GM12875 (cell line): ENCODE data around the gene OR8G5.

Experiments used
- H3K4me3 ChIP-seq: one replicate; pipeline ENCODE4 v1.5.1; 2011; ENCODE audit warnings: low read depth, low read length, control low read depth
- TF ChIP-seq, protein P1 (sequence below): IDR thresholded peaks from 2 replicates; pipeline ENCODE4 v1.5.1; 2011; ENCODE audit warnings: low read depth, mild to moderate bottlenecking, control low read depth, inconsistent platforms, low read length, moderate library complexity, borderline replicate concordance; ENCODE audit not compliant: insufficient read depth

Gene OR8G5

DNA sequence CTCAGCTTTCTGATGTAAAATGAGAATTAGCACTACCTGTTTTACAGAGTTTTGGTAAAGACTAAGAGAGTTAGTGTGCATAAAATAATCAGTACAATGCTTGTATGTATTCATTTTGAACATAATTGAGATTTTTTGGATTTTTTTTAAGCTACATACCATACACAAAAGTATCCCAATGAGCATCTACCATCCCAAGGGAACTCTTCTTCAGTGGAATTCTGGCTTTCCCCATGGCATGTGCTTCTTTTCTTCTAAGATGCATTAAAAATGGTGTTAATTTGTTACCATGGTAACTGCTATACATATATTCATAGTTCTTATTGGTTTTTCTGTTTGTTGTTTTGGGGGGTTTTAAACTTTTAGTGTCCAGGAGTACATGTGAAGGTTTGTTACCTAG lies 39.8 kb downstream of the OR8G5 start:
- no peak overlapping the region for H3K4me3 ChIP-seq
- TF ChIP-seq, protein P1, sequence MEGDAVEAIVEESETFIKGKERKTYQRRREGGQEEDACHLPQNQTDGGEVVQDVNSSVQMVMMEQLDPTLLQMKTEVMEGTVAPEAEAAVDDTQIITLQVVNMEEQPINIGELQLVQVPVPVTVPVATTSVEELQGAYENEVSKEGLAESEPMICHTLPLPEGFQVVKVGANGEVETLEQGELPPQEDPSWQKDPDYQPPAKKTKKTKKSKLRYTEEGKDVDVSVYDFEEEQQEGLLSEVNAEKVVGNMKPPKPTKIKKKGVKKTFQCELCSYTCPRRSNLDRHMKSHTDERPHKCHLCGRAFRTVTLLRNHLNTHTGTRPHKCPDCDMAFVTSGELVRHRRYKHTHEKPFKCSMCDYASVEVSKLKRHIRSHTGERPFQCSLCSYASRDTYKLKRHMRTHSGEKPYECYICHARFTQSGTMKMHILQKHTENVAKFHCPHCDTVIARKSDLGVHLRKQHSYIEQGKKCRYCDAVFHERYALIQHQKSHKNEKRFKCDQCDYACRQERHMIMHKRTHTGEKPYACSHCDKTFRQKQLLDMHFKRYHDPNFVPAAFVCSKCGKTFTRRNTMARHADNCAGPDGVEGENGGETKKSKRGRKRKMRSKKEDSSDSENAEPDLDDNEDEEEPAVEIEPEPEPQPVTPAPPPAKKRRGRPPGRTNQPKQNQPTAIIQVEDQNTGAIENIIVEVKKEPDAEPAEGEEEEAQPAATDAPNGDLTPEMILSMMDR, result no peak

DNA sequence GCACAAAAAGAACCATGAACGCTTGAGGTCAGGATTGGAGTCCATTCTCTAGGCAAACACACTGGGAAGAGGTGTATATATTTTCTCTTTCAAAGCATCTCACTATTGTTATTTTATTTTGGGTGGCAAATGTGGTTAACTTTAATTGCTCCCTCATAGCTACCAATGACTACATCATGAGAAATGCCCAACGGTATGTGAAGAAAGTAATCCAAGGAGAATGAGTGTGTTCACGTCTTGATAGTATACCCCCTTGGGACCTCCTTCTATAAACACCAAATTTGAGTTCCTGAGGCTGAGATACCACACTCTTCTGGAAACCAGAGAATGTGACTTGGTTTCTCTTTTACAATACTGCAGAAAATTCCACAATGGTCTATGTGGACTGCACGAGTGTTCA lies 41.7 kb downstream of the OR8G5 start:
- no peak overlapping the region for H3K4me3 ChIP-seq
- TF ChIP-seq, protein P1, result no peak

DNA sequence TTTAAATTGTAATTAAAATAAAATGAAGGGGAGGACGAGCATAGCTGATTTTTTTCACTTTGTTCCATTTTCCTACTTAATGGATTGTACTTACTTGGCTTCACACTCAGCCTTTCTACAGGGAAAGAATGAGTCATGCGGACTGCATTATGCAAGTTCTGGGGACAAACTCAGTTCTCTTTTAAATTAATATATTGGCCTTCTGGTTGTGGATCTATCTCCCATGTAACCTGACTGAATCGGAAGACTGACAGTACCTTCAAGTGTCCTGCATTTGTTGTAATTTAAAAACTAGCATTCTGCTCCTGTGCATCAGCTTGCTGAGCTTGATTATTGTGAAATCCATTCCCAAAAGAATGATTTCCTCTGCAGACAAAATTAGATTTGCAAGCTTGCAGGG lies 45.4 kb downstream of the OR8G5 start:
- TF ChIP-seq, protein P1, result no peak
- no peak overlapping the region for H3K4me3 ChIP-seq

DNA sequence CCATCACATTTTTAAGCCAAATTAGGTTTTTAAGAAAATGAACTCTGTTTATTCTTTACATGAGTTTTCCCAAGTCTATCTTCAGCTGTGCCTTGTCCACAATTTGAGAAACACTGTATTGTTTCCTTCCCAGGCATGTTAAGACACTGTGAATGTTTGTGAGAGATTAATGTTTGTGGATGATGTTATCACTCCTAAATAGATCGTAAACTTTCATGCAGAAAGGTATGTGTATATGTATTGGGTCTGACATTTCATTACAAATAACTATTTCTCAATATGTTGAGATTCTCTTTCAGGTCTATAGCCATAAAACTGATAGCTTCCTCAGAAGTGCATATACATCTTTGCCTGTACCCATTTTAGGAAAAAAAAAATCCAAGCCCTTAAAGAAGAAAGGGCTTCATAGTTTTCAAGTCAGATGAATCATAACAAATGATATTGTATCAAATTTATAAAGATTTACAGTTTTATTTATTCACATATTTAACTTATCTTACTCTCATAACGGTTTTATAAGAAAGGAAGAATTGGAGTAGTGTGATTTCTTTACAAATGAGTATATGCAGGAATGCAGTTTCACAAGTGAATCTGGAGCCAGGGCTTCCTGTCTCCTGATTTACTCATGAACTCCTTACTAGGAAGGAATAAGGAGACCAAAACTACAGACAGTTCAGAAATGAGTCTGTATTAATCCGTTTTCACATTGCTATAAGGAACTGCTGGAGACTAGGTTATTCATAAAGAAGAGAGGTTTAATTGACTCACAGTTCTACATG lies 46.4 kb downstream of the OR8G5 start:
- TF ChIP-seq, protein P1, result no peak

DNA sequence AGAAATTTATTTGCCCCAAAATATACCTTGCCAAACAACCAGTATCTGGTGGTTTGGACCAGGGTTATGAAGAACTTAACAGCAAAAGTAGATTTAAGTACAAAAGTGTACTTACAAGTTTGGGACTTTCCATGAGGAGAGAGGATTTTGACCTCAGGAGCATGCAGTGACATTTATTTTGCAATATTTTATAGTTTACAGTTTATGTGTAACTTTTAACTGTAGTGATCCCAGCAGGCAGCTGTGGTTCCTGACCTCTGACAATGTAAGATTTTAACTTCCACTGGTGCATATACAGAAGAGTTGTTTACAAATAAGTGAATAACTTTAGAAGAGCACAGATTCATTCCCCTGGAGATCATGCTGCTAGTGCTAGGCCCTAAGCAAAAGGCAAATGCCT lies 50.9 kb downstream of the OR8G5 start:
- no peak overlapping the region for H3K4me3 ChIP-seq
- TF ChIP-seq, protein P1, result no peak

More for the DNA sequence above, 46.4 kb downstream of the OR8G5 start:
- no peak overlapping the region for H3K4me3 ChIP-seq

DNA sequence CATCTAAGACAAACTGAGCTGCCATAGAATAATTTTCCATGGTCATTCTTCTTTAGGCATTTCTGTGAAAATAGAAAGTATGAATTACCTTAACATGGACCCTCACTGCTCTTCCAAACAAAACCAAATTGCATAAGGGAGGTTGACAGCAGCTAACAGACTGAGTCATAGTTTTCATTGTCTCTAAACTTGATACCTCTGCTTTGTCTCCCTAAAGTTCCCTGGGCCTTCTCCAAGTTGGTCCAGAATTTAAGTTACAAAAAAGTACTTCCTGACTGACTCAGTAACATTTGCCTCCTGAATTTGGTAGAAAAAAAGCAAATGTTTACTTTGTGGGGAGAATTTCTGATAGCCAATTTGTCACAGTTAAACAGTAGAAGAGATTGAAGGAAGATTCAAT lies 54.5 kb downstream of the OR8G5 start:
- no peak overlapping the region for H3K4me3 ChIP-seq
- TF ChIP-seq, protein P1, result no peak

DNA sequence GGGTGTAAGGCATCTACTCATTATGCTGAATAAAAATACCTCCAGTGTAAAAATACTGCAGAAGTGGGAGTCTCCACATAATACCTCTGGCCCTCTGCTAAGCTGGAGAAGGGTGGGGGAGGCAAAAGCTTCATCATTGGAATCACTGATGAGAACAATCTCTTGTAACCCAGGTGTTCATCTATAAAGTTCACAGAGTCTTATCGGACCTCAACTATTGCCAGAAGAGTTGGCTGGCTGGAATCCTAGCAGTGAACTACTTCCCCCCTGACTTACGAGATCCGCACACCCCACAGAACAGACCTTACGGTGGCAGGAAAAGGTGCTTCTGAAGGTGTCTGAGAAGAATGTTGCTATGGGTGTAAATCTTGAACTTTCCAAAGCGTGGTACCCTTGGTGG lies 55.1 kb downstream of the OR8G5 start:
- TF ChIP-seq, protein P1, result no peak
- no peak overlapping the region for H3K4me3 ChIP-seq
